Transverse colon (tissue), 4 donors: ENCODE measurements around the gene ABCB8. TPM values are rescaled to one million over a fixed set of nuclear protein-coding genes. Genes with fewer than 3 reads are reported as not detected.

Experiments
- DNase-seq: peaks from one replicate; pipeline ENCODE4 v3.0.0-alpha.2; 2019
- H3K27ac ChIP-seq, 4 donors: fragments of 200-600 bp; sonication (generic); 2 replicates each; pipeline ENCODE4 v1.5.1; 2016 to 2018; ENCODE audit warnings: inconsistent platforms in 4 of 4
- H3K27me3 ChIP-seq: fragments of 200-600 bp; sonication (generic); 2 replicates; pipeline ENCODE4 v1.5.1; 2017; ENCODE audit warnings: inconsistent platforms
- H3K36me3 ChIP-seq, 4 donors: fragments of 200-600 bp; sonication (generic); 2 replicates each; pipeline ENCODE4 v1.5.1; 2017 to 2019; ENCODE audit warnings: inconsistent platforms in 4 of 4
- H3K4me1 ChIP-seq, 4 donors: fragments of 200-600 bp; sonication (generic); 2 replicates each; pipeline ENCODE4 v1.5.1; 2017 to 2020; ENCODE audit warnings: inconsistent platforms in 4 of 4
- H3K4me3 ChIP-seq, 4 donors: fragments of 200-600 bp; sonication (generic); 1 replicate in 1 of 4; 2 replicates in 3 of 4; pipeline versions ENCODE4 v1.5.1 to v1.6.1; 2017 to 2019; ENCODE audit warnings: inconsistent platforms in 4 of 4
- H3K9me3 ChIP-seq, 2 donors: fragments of 200-600 bp; sonication (generic); 2 replicates each; pipeline ENCODE4 v1.5.1; 2017 to 2019; ENCODE audit warnings: inconsistent platforms in 2 of 2
- EP300 ChIP-seq: sonication (generic); formaldehyde crosslinking; IDR thresholded peaks from one replicate; pipeline ENCODE4 v1.6.1; 2017; ENCODE audit warnings: antibody characterized with exemption, low read depth
- POLR2A ChIP-seq: fragments of 450-650 bp; IDR thresholded peaks from one replicate; pipeline ENCODE4 v1.6.1; 2016; ENCODE audit warnings: antibody characterized with exemption, mild to moderate bottlenecking, moderate library complexity
- POLR2AphosphoS5 ChIP-seq, 3 donors: sonication (generic); formaldehyde crosslinking; IDR thresholded peaks; one replicate each; pipeline ENCODE4 v1.6.1; 2016; ENCODE audit warnings: antibody characterized with exemption in 3 of 3
- WGBS, 2 donors: methylation state at CpG; one replicate each; pipeline ENCODE4 v1.1.5; 2018; ENCODE audit warnings: low coverage in 1 of 2; 5-methylcytosine and 5-hydroxymethylcytosine counted together
- in situ Hi-C, 4 donors: fragments of 200-750 bp; cut with MboI; loops; one replicate each; pipeline versions ENCODE4 v1.15.0 to v1.15.1; 2017; ENCODE audit warnings: low sequenced_read_pairs in 3 of 4, low pct_ligation_motif_present in 1 of 4, low pct_unique_long_range_greater_than_20kb in 1 of 4
- intact Hi-C: fragments of 100-400 bp; cut with DNase I; formaldehyde crosslinking; loops from one replicate; pipeline ENCODE4 v1.15.1; 2023; ENCODE audit warnings: low total_unique reads
- total RNA-seq, 4 donors: library from RNA; depleted of rRNA; stranded (reverse); fragments of >200 nt; gene quantifications; one replicate each; pipeline ENCODE4 v1.1.0, GENCODE V29; 2016
- TF ChIP-seq, protein P1 (sequence below), 5 experiments: fragments of 200-600 bp in 3 of 5; fragments of 450-650 bp in 2 of 5; sonication (generic) in 3 of 5; IDR thresholded peaks; 1 replicate in 2 of 5; 2 replicates in 3 of 5; pipeline ENCODE4 v1.5.1; 2016 to 2017; ENCODE audit warnings: antibody characterized with exemption in 5 of 5, inconsistent platforms in 3 of 5, mild to moderate bottlenecking in 2 of 5, moderate library complexity in 1 of 5

The ABCB8 gene
- total RNA-seq, 4 donors from 2014 or later: 33.3 to 76.4 (median 51.4) TPM

- Histone ChIP-seq H3K36me3 (no peaks in the 10 kb centered on the region), H3K4me3 (no peak overlapping the region), H3K27me3 (peaks cover 9% of the 10 kb centered on the region), H3K9me3 (peaks cover 0 to 4% of the 10 kb centered on the region in 2 donors), H3K4me1 (peaks cover 6 to 18% (median 10%) of the 10 kb centered on the region in 4 donors), H3K27ac (no peak overlapping the region)
- intact Hi-C loops: no loop called here
- TF ChIP-seq, protein P1, sequence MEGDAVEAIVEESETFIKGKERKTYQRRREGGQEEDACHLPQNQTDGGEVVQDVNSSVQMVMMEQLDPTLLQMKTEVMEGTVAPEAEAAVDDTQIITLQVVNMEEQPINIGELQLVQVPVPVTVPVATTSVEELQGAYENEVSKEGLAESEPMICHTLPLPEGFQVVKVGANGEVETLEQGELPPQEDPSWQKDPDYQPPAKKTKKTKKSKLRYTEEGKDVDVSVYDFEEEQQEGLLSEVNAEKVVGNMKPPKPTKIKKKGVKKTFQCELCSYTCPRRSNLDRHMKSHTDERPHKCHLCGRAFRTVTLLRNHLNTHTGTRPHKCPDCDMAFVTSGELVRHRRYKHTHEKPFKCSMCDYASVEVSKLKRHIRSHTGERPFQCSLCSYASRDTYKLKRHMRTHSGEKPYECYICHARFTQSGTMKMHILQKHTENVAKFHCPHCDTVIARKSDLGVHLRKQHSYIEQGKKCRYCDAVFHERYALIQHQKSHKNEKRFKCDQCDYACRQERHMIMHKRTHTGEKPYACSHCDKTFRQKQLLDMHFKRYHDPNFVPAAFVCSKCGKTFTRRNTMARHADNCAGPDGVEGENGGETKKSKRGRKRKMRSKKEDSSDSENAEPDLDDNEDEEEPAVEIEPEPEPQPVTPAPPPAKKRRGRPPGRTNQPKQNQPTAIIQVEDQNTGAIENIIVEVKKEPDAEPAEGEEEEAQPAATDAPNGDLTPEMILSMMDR (IDR thresholded peaks at IDR 0.05): no peak
- TF ChIP-seq POLR2AphosphoS5 (IDR thresholded peaks at IDR 0.05) (no peak), EP300 (no peak)
- WGBS, 2 donors: 83 to 100% methylated on average over 1 to 6 of the region's 6 CpGs
- no peak for DNase-seq
- in situ Hi-C loops: loop anchor here in 3 of 4 donors (25.0 kb wide), 3 partner anchors 105 to 555 kb away; no protein-coding TSS in a partner anchor
These were observed 36.1 kb upstream of the ABCB8 start for GRCh38 chr7:150992051-150992640.

GRCh38 chr7:150992833-150993302 lies 35.4 kb upstream of the ABCB8 start:
- peaks cover 0 to 4% of the 10 kb centered on the region in 2 donors for H3K9me3 ChIP-seq
- in situ Hi-C loops (loop anchor here in 3 of 4 donors (25.0 kb wide), 3 partner anchors 106 to 556 kb away; no protein-coding TSS in a partner anchor), intact Hi-C loops (no loop called here)
- peaks cover 7% of the 10 kb centered on the region for H3K27me3 ChIP-seq
- TF ChIP-seq POLR2AphosphoS5 (IDR thresholded peaks at IDR 0.05) (no peak), POLR2A (no peak), EP300 (no peak)
- TF ChIP-seq, protein P1 (IDR thresholded peaks at IDR 0.05): no peak
- no peaks in the 10 kb centered on the region for H3K36me3 ChIP-seq
- peak overlapping the region in 2 of 4 donors; percentile 9 to 25 for H3K27ac ChIP-seq
- 47 to 60% methylated on average over 3 to 5 of the region's 5 CpGs for WGBS, 2 donors
- no peak overlapping the region for H3K4me3 ChIP-seq
- peaks cover 6 to 18% (median 10%) of the 10 kb centered on the region in 4 donors for H3K4me1 ChIP-seq
- DNase-seq: no peak

DNA sequence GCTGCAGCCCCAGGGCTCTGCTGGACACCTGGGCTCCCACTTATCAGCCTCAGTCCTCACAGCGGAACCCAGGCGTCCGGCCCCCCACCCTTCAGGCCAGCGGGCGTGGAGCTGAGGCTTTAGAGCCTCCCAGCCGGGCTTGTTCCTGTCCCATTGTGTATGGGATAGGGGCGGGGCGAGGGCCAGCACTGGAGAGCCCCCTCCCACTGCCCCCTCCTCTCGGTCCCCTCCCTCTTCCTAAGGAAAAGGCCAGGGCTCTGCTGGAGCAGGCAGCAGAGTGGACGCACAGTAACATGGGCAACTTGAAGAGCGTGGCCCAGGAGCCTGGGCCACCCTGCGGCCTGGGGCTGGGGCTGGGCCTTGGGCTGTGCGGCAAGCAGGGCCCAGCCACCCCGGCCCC lies 34.7 kb upstream of the ABCB8 start:
- Histone ChIP-seq H3K4me1 (peaks cover 2 to 13% (median 5%) of the 10 kb centered on the region in 4 donors), H3K9me3 (peaks cover 0 to 4% of the 10 kb centered on the region in 2 donors), H3K36me3 (no peaks in the 10 kb centered on the region), H3K27ac (peak overlapping the region in 2 of 4 donors; percentile 29 to 43), H3K4me3 (no peak overlapping the region), H3K27me3 (peaks cover 7% of the 10 kb centered on the region)
- in situ Hi-C loops (loop anchor here in 3 of 4 donors (25.0 kb wide), 3 partner anchors 106 to 556 kb away; no protein-coding TSS in a partner anchor), intact Hi-C loops (no loop called here)
- peak in 1 of 3 donors; percentile 44 for TF ChIP-seq POLR2AphosphoS5 (IDR thresholded peaks at IDR 0.05)
- TF ChIP-seq POLR2A: no peak
- TF ChIP-seq EP300: no peak
- 88% methylated on average over 12 of the region's 14 CpGs; no CpG with 5 or more reads in 1 of the 2 donors for WGBS, 2 donors
- DNase-seq: no peak

- H3K9me3 ChIP-seq: peaks cover 0 to 4% of the 10 kb centered on the region in 2 donors
- WGBS, 2 donors: 48 to 75% methylated on average over 4 to 15 of the region's 15 CpGs
- in situ Hi-C loops: loop anchor here in 3 of 4 donors (25.0 kb wide), 3 partner anchors 107 to 557 kb away; no protein-coding TSS in a partner anchor
- H3K4me3 ChIP-seq: peak overlapping the region in 1 of 4 donors; percentile 1
- no peak for DNase-seq
- no peaks in the 10 kb centered on the region for H3K36me3 ChIP-seq
- intact Hi-C loops: no loop called here
- H3K4me1 ChIP-seq: peaks cover 0 to 6% (median 0%) of the 10 kb centered on the region in 4 donors
- H3K27ac ChIP-seq: peak overlapping the region in 2 of 4 donors; percentile 29 to 43
- H3K27me3 ChIP-seq: peaks cover 7% of the 10 kb centered on the region
- TF ChIP-seq EP300: no peak
- no peak for TF ChIP-seq POLR2AphosphoS5 (IDR thresholded peaks at IDR 0.05)
- TF ChIP-seq, protein P1 (IDR thresholded peaks at IDR 0.05): no peak
- no peak for TF ChIP-seq POLR2A
These were observed 34.0 kb upstream of the ABCB8 start for GRCh38 chr7:150994141-150994837.
